B cell (primary cell): ENCODE results near the gene SLC39A2. TPM values are rescaled to one million over a fixed set of nuclear protein-coding genes. Genes with fewer than 3 reads are reported as not detected.

Source experiments
- ATAC-seq: fragments of 200-7000 bp; cut with Tn5 transposase; one replicate; pipeline ENCODE4 v1.10.0; 2021; ENCODE audit warnings: low read depth, mild to moderate bottlenecking, moderate number of reproducible peaks, moderate library complexity
- CTCF ChIA-PET: fragments of 350-600 bp; sonication (Branson Sonifier 250); formaldehyde crosslinking; loops from one replicate; lab custom pipeline; 2021; ENCODE audit warnings: antibody characterized with exemption, inconsistent platforms; lab: Charles Lee
- POLR2A ChIA-PET: fragments of 350-600 bp; sonication (Branson Sonifier 250); formaldehyde crosslinking; loops from one replicate; lab custom pipeline; 2021; ENCODE audit warnings: antibody characterized with exemption; lab: Charles Lee
- DNase-seq: peaks from one replicate; pipeline ENCODE4 v3.0.0; 2013
- H2AFZ ChIP-seq: 2 replicates; pipeline ENCODE4 v1.6.1; 2012; ENCODE audit warnings: mild to moderate bottlenecking, low read depth, low read length; ENCODE audit not compliant: insufficient read depth, poor library complexity, severe bottlenecking
- H3K27ac ChIP-seq, 2 donors: 1 replicate in 1 of 2; 2 replicates in 1 of 2; pipeline ENCODE4 v1.5.1; 2012 to 2013; ENCODE audit warnings: low read length in 2 of 2, mild to moderate bottlenecking in 2 of 2, moderate library complexity in 1 of 2
- H3K27me3 ChIP-seq, 4 experiments: fragments of 200-600 bp in 1 of 4; sonication (generic) in 1 of 4; replicated peaks in 1 of 4; 1 replicate in 2 of 4; 2 replicates in 2 of 4; pipeline versions ENCODE4 v1.6.1 to v1.7.0; 2013 to 2016; ENCODE audit warnings: low read length in 3 of 4, mild to moderate bottlenecking in 2 of 4, mixed read lengths in 1 of 4, moderate library complexity in 1 of 4; ENCODE audit not compliant: insufficient read depth in 4 of 4, control insufficient read depth in 3 of 4; ENCODE audit errors: control extremely low read depth in 1 of 4
- H3K36me3 ChIP-seq, 2 experiments: replicated peaks in 1 of 2; 1 replicate in 1 of 2; 2 replicates in 1 of 2; pipeline versions ENCODE4 v1.6.1 to v1.7.1; 2013; ENCODE audit warnings: low read length in 1 of 2; ENCODE audit not compliant: insufficient read depth in 2 of 2, control insufficient read depth in 1 of 2; ENCODE audit errors: control extremely low read depth in 1 of 2, extremely low read depth in 1 of 2
- H3K4me1 ChIP-seq, 2 donors: fragments of 200-600 bp in 1 of 2; sonication (generic) in 1 of 2; 1 replicate in 1 of 2; 2 replicates in 1 of 2; pipeline versions ENCODE4 v1.5.1 to v1.6.1; 2013 to 2017; ENCODE audit warnings: low read length in 2 of 2; ENCODE audit not compliant: control insufficient read depth in 2 of 2, insufficient read depth in 2 of 2
- H3K4me2 ChIP-seq: replicated peaks from 2 replicates; pipeline ENCODE3; 2012; ENCODE audit warnings: mild to moderate bottlenecking, low read depth, low read length; ENCODE audit not compliant: poor library complexity, severe bottlenecking
- H3K4me3 ChIP-seq, 5 experiments: fragments of 200-600 bp in 1 of 5; sonication (generic) in 1 of 5; 1 replicate in 3 of 5; 2 replicates in 2 of 5; pipeline versions ENCODE4 v1.5.1 to v1.7.0; 2011 to 2016; ENCODE audit warnings: low read length in 4 of 5, mild to moderate bottlenecking in 4 of 5, low read depth in 2 of 5, control low read depth in 1 of 5, moderate library complexity in 1 of 5; ENCODE audit not compliant: insufficient read depth in 1 of 5; ENCODE audit errors: control extremely low read depth in 1 of 5, extremely low read depth in 1 of 5
- H3K79me2 ChIP-seq: fragments of 200-600 bp; sonication (generic); one replicate; pipeline ENCODE4 v1.6.0; 2016; ENCODE audit warnings: low read length; ENCODE audit not compliant: control insufficient read depth, insufficient read depth
- H3K9ac ChIP-seq: fragments of 200-600 bp; sonication (generic); 2 replicates; pipeline ENCODE4 v1.6.1; 2017; ENCODE audit warnings: mild to moderate bottlenecking, low read length, moderate library complexity
- H3K9me3 ChIP-seq, 3 donors: one replicate each; pipeline versions ENCODE4 v1.6.1 to v1.7.1; 2013; ENCODE audit warnings: low read length in 2 of 3; ENCODE audit not compliant: control insufficient read depth in 2 of 3, insufficient read depth in 1 of 3; ENCODE audit errors: control extremely low read depth in 1 of 3
- H4K20me1 ChIP-seq: 2 replicates; pipeline ENCODE4 v1.6.0; 2012; ENCODE audit warnings: mild to moderate bottlenecking, low read length; ENCODE audit not compliant: insufficient read depth, control insufficient read depth, poor library complexity, severe bottlenecking
- H3K27ac Mint-ChIP-seq: one replicate; pipeline ENCODE4 v1.8.0; 2021; ENCODE audit warnings: mixed read lengths
- H3K27me3 Mint-ChIP-seq: one replicate; pipeline ENCODE4 v1.8.0; 2021; ENCODE audit warnings: mixed read lengths
- H3K4me1 Mint-ChIP-seq: one replicate; pipeline ENCODE4 v1.8.0; 2021; ENCODE audit warnings: mixed read lengths
- H3K4me3 Mint-ChIP-seq: one replicate; pipeline ENCODE4 v1.8.0; 2021; ENCODE audit warnings: mixed read lengths
- H3K9me3 Mint-ChIP-seq: one replicate; pipeline ENCODE4 v1.8.0; 2022; ENCODE audit warnings: mixed read lengths; ENCODE audit not compliant: insufficient read depth
- EZH2 ChIP-seq: IDR thresholded peaks from 2 replicates; pipeline ENCODE4 v1.6.1; 2012; ENCODE audit warnings: borderline replicate concordance, low read depth, mild to moderate bottlenecking, moderate library complexity, low read length; ENCODE audit not compliant: insufficient read depth, poor library complexity, severe bottlenecking
- WGBS: methylation state at CpG from one replicate; pipeline ENCODE4 v1.1.5; 2013; ENCODE audit warnings: missing lambda C conversion rate; ENCODE audit not compliant: insufficient coverage; 5-methylcytosine and 5-hydroxymethylcytosine counted together
- intact Hi-C: fragments of 100-400 bp; cut with micrococcal nuclease; formaldehyde crosslinking; loops from one replicate; pipeline ENCODE4 v1.10.0; 2022
- polyA plus RNA-seq: library from polyadenylated mRNA; depleted of rRNA; stranded (reverse); fragments of >200 nt; gene quantifications from 2 replicates; pipeline ENCODE4 v1.2.3, GENCODE V29; 2012
- total RNA-seq, 2 donors: library from RNA; stranded (reverse); fragments of 120-200 nt in 1 of 2; gene quantifications; 1 replicate in 1 of 2; 2 replicates in 1 of 2; pipeline versions ENCODE4 v1.2.3 to v1.2.4, GENCODE V29; 2013 to 2022
- TF ChIP-seq, protein P1 (sequence below): fragments of 200-600 bp; IDR thresholded peaks from one replicate; pipeline ENCODE4 v1.8.0; 2022; ENCODE audit warnings: antibody characterized with exemption, mild to moderate bottlenecking

SLC39A2 gene
- total and polyA plus RNA-seq, 2 donors (not counting 1 experiment from before 2014, with no cell fraction given): 0.07 to 0.25 TPM

- Mint-ChIP-seq H3K4me3 (no peak within 1 kb of the TSS), H3K27me3 (peaks cover 11% of the 10 kb centered on the region), H3K9me3 (no peaks in the 10 kb centered on the region), H3K4me1 (peaks cover 2% of the 10 kb centered on the region), H3K27ac (no peak within 1 kb of the TSS)
- Histone ChIP-seq H3K27me3 (peaks cover 0 to 15% (median 0%) of the 10 kb centered on the region in 4 experiments), H3K27ac (no peak within 1 kb of the TSS), H3K9ac (no peak within 1 kb of the TSS), H3K9me3 (no peaks in the 10 kb centered on the region), H3K4me2 (no peak within 1 kb of the TSS), H3K79me2 (no peaks in the 10 kb centered on the region), H3K4me3 (no peak within 1 kb of the TSS), H2AFZ (no peak within 1 kb of the TSS), H3K4me1 (peaks cover 0 to 9% of the 10 kb centered on the region in 2 donors), H4K20me1 (no peaks in the 10 kb centered on the region), H3K36me3 (no peaks in the 10 kb centered on the region)
- 100% methylated on average over 2 of the region's 5 CpGs for WGBS
- POLR2A ChIA-PET: no interaction called here
- no peak for TF ChIP-seq EZH2
- TF ChIP-seq, protein P1, sequence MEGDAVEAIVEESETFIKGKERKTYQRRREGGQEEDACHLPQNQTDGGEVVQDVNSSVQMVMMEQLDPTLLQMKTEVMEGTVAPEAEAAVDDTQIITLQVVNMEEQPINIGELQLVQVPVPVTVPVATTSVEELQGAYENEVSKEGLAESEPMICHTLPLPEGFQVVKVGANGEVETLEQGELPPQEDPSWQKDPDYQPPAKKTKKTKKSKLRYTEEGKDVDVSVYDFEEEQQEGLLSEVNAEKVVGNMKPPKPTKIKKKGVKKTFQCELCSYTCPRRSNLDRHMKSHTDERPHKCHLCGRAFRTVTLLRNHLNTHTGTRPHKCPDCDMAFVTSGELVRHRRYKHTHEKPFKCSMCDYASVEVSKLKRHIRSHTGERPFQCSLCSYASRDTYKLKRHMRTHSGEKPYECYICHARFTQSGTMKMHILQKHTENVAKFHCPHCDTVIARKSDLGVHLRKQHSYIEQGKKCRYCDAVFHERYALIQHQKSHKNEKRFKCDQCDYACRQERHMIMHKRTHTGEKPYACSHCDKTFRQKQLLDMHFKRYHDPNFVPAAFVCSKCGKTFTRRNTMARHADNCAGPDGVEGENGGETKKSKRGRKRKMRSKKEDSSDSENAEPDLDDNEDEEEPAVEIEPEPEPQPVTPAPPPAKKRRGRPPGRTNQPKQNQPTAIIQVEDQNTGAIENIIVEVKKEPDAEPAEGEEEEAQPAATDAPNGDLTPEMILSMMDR: no peak
- no peak for ATAC-seq
- no peak for DNase-seq
- CTCF ChIA-PET: interaction anchor here (1.4 to 2.3 kb wide), 4 partner anchors 9 to 15 kb away, joined by 4 to 12 read pairs (median 6); no protein-coding TSS in a partner anchor
- intact Hi-C loops: no loop called here
These were observed 30.8 kb downstream of the SLC39A2 start, which contains the start of gene TPPP2 for GRCh38 chr14:21029917-21030316. Gene TPPP2, plus strand, starts transcription at chr14:21030217. Its CDS starts 365 bp downstream, at chr14:21030582.

DNA sequence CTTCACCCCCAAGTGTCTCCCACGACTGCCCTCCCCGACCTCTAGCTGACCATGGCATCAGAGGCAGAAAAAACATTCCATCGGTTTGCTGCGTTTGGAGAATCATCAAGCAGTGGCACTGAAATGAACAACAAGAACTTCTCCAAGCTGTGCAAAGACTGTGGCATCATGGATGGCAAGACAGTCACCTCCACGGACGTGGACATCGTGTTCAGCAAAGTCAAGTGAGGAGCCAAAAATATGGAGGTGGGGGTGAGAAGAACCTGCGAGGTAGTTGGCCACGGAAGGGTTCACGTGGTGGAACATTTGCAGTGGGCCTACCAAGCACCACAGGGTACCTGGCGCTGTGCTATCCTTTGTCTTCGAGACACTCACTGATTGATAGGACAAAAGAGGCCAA lies 31.4 kb downstream of the SLC39A2 start:
- ATAC-seq (no peak), DNase-seq (no peak)
- no peaks in the 10 kb centered on the region for H4K20me1 ChIP-seq
- ChIA-PET CTCF (interaction anchor here (1.4 to 2.3 kb wide), 4 partner anchors 9 to 16 kb away, joined by 4 to 12 read pairs (median 6); no protein-coding TSS in a partner anchor), POLR2A (no interaction called here)
- no peaks in the 10 kb centered on the region for H3K79me2 ChIP-seq
- intact Hi-C loops: no loop called here
- Mint-ChIP-seq H3K27ac (no peak overlapping the region), H3K4me1 (no peaks in the 10 kb centered on the region), H3K4me3 (no peak overlapping the region), H3K27me3 (peaks cover 15% of the 10 kb centered on the region), H3K9me3 (no peaks in the 10 kb centered on the region)
- no peak overlapping the region for H3K27ac ChIP-seq
- H3K27me3 ChIP-seq: peaks cover 0 to 15% (median 0%) of the 10 kb centered on the region in 4 experiments
- WGBS: 85% methylated on average over 12 of the region's 12 CpGs
- no peak for TF ChIP-seq EZH2
- TF ChIP-seq, protein P1: no peak
- no peak overlapping the region for H2AFZ ChIP-seq
- H3K4me3 ChIP-seq: no peak overlapping the region
- H3K9ac ChIP-seq: no peak overlapping the region
- no peaks in the 10 kb centered on the region for H3K9me3 ChIP-seq
- H3K36me3 ChIP-seq: no peaks in the 10 kb centered on the region
- no peak overlapping the region for H3K4me2 ChIP-seq
- peaks cover 0 to 4% of the 10 kb centered on the region in 2 donors for H3K4me1 ChIP-seq
